CD8-positive, alpha-beta memory T cell (primary cell): ENCODE data around the gene ZNF462. TPM values are rescaled to one million over a fixed set of nuclear protein-coding genes. Genes with fewer than 3 reads are reported as not detected.

Experiments
- CTCF ChIA-PET: fragments of 350-600 bp; sonication (Branson Sonifier 250); formaldehyde crosslinking; loops from one replicate; lab custom pipeline; 2021; ENCODE audit warnings: antibody characterized with exemption; lab: Charles Lee
- POLR2A ChIA-PET: fragments of 350-600 bp; sonication (Branson Sonifier 250); formaldehyde crosslinking; loops from one replicate; lab custom pipeline; 2021; ENCODE audit warnings: antibody characterized with exemption; lab: Charles Lee
- DNase-seq, 5 donors: peaks; one replicate each; pipeline versions ENCODE4 v3.0.0 to v3.0.0-alpha.2; 2020 to 2022; ENCODE audit warnings: mixed read lengths in 1 of 5
- H3K27ac ChIP-seq: one replicate; pipeline ENCODE4 v1.7.0; 2013; ENCODE audit warnings: low read depth, mild to moderate bottlenecking, low read length, moderate library complexity
- H3K27me3 ChIP-seq: 2 replicates; pipeline ENCODE4 v1.7.0; 2013; ENCODE audit warnings: low read length, mild to moderate bottlenecking; ENCODE audit not compliant: insufficient read depth, poor library complexity, severe bottlenecking
- H3K36me3 ChIP-seq: 2 replicates; pipeline ENCODE4 v1.7.0; 2013; ENCODE audit warnings: mild to moderate bottlenecking, low read length, moderate library complexity; ENCODE audit not compliant: insufficient read depth
- H3K4me1 ChIP-seq: 2 replicates; pipeline ENCODE4 v1.7.0; 2013; ENCODE audit warnings: mild to moderate bottlenecking, low read length, moderate library complexity; ENCODE audit not compliant: insufficient read depth
- H3K4me3 ChIP-seq: 2 replicates; pipeline ENCODE4 v1.7.0; 2013; ENCODE audit warnings: mild to moderate bottlenecking, low read length
- H3K9me3 ChIP-seq: 2 replicates; pipeline ENCODE4 v1.7.0; 2013; ENCODE audit warnings: mild to moderate bottlenecking, low read length
- H3K27ac Mint-ChIP-seq, 8 donors: one replicate each; pipeline ENCODE4 v1.8.0; 2020 to 2021; ENCODE audit warnings: mixed read lengths in 8 of 8, mild to moderate bottlenecking in 6 of 8, inconsistent platforms in 3 of 8, moderate library complexity in 3 of 8
- H3K27me3 Mint-ChIP-seq, 2 donors: one replicate each; pipeline ENCODE4 v1.8.0; 2020 to 2021; ENCODE audit warnings: mixed read lengths in 2 of 2, mild to moderate bottlenecking in 1 of 2, moderate library complexity in 1 of 2
- H3K36me3 Mint-ChIP-seq, 3 donors: one replicate each; pipeline ENCODE4 v1.8.0; 2020 to 2021; ENCODE audit warnings: mixed read lengths in 3 of 3, inconsistent platforms in 1 of 3, mild to moderate bottlenecking in 1 of 3
- H3K4me1 Mint-ChIP-seq, 3 donors: one replicate each; pipeline ENCODE4 v1.8.0; 2020 to 2021; ENCODE audit warnings: mixed read lengths in 3 of 3, inconsistent platforms in 1 of 3, mild to moderate bottlenecking in 1 of 3
- H3K4me3 Mint-ChIP-seq, 7 donors: one replicate each; pipeline ENCODE4 v1.8.0; 2020 to 2021; ENCODE audit warnings: mixed read lengths in 7 of 7, mild to moderate bottlenecking in 6 of 7, moderate library complexity in 4 of 7, inconsistent platforms in 2 of 7
- H3K9me3 Mint-ChIP-seq, 5 donors: one replicate each; pipeline ENCODE4 v1.8.0; 2020 to 2022; ENCODE audit warnings: mixed read lengths in 5 of 5, mild to moderate bottlenecking in 3 of 5, moderate library complexity in 2 of 5, inconsistent platforms in 1 of 5
- polyA plus RNA-seq: library from polyadenylated mRNA; unstranded; fragments of 300-500 nt; fragmentation: Illumina TruSeq; gene quantifications from one replicate; pipeline ENCODE4 v1.2.3, GENCODE V29; 2021
- total RNA-seq, 2 experiments: library from RNA; stranded (reverse); gene quantifications; one replicate each; pipeline ENCODE4 v1.2.3, GENCODE V29; 2021

ZNF462 gene
- total and polyA plus RNA-seq, 3 experiments from 2014 or later = 0.13 to 0.18 TPM; not detected in 1

- DNase-seq = no peak
- peaks cover 0 to 4% of the 10 kb centered on the region in 2 donors for H3K27me3 Mint-ChIP-seq
- Histone ChIP-seq H3K4me1 (no peaks in the 10 kb centered on the region), H3K9me3 (no peaks in the 10 kb centered on the region), H3K36me3 (no peaks in the 10 kb centered on the region), H3K27me3 (no peaks in the 10 kb centered on the region), H3K27ac (no peak overlapping the region), H3K4me3 (no peak overlapping the region)
- H3K36me3 Mint-ChIP-seq = no peaks in the 10 kb centered on the region
- POLR2A ChIA-PET = no interaction called here
- no peak overlapping the region for H3K4me3 Mint-ChIP-seq
- H3K4me1 Mint-ChIP-seq = no peaks in the 10 kb centered on the region
- CTCF ChIA-PET = no interaction called here
- H3K9me3 Mint-ChIP-seq = peaks cover 0 to 7% (median 4%) of the 10 kb centered on the region in 5 donors
- H3K27ac Mint-ChIP-seq = no peak overlapping the region
Observed at GRCh38 chr9:106993603-106994002, 130.6 kb downstream of the ZNF462 start.

- no peak overlapping the region for H3K4me3 Mint-ChIP-seq
- H3K9me3 Mint-ChIP-seq = peaks cover 0 to 7% (median 3%) of the 10 kb centered on the region in 5 donors
- Histone ChIP-seq H3K27me3 (no peaks in the 10 kb centered on the region), H3K4me1 (no peaks in the 10 kb centered on the region), H3K9me3 (no peaks in the 10 kb centered on the region), H3K4me3 (no peak overlapping the region), H3K27ac (no peak overlapping the region), H3K36me3 (no peaks in the 10 kb centered on the region)
- H3K27me3 Mint-ChIP-seq = no peaks in the 10 kb centered on the region
- H3K36me3 Mint-ChIP-seq = no peaks in the 10 kb centered on the region
- H3K27ac Mint-ChIP-seq = no peak overlapping the region
- no peaks in the 10 kb centered on the region for H3K4me1 Mint-ChIP-seq
- DNase-seq = no peak
- POLR2A ChIA-PET = no interaction called here
- CTCF ChIA-PET = no interaction called here
Observed at GRCh38 chr9:106994463-106994862, 131.5 kb downstream of the ZNF462 start.

- H3K27me3 Mint-ChIP-seq = peaks cover 0 to 2% of the 10 kb centered on the region in 2 donors
- CTCF ChIA-PET = no interaction called here
- no peaks in the 10 kb centered on the region for H3K4me1 Mint-ChIP-seq
Observed at GRCh38 chr9:107000218-107000617, 137.3 kb downstream of the ZNF462 start.

GRCh38 chr9:107005201-107005600 is 142.2 kb downstream of the ZNF462 start:
- peaks cover 0 to 3% (median 2%) of the 10 kb centered on the region in 5 donors for H3K9me3 Mint-ChIP-seq
- no peak overlapping the region for H3K4me3 Mint-ChIP-seq
- Histone ChIP-seq H3K36me3 (no peaks in the 10 kb centered on the region), H3K4me1 (no peaks in the 10 kb centered on the region), H3K27me3 (no peaks in the 10 kb centered on the region), H3K27ac (no peak overlapping the region), H3K4me3 (no peak overlapping the region), H3K9me3 (no peaks in the 10 kb centered on the region)
- H3K4me1 Mint-ChIP-seq = no peaks in the 10 kb centered on the region
- peaks cover 3 to 5% of the 10 kb centered on the region in 2 donors for H3K27me3 Mint-ChIP-seq
- DNase-seq = no peak
- CTCF ChIA-PET = no interaction called here
- POLR2A ChIA-PET = no interaction called here
- no peaks in the 10 kb centered on the region for H3K36me3 Mint-ChIP-seq
- H3K27ac Mint-ChIP-seq = no peak overlapping the region

More at GRCh38 chr9:107000218-107000617, 137.3 kb downstream of the ZNF462 start:
- Histone ChIP-seq H3K4me3 (no peak overlapping the region), H3K27ac (no peak overlapping the region), H3K4me1 (no peaks in the 10 kb centered on the region), H3K36me3 (no peaks in the 10 kb centered on the region), H3K27me3 (no peaks in the 10 kb centered on the region), H3K9me3 (no peaks in the 10 kb centered on the region)
- Mint-ChIP-seq H3K4me3 (no peak overlapping the region), H3K36me3 (no peaks in the 10 kb centered on the region), H3K9me3 (peaks cover 0 to 4% (median 2%) of the 10 kb centered on the region in 5 donors), H3K27ac (no peak overlapping the region)
- no peak for DNase-seq
- POLR2A ChIA-PET = no interaction called here

GRCh38 chr9:107007402-107007801 is 144.4 kb downstream of the ZNF462 start:
- Histone ChIP-seq H3K27ac (no peak overlapping the region), H3K4me3 (no peak overlapping the region), H3K9me3 (no peaks in the 10 kb centered on the region), H3K36me3 (no peaks in the 10 kb centered on the region), H3K4me1 (no peaks in the 10 kb centered on the region), H3K27me3 (no peaks in the 10 kb centered on the region)
- Mint-ChIP-seq H3K4me3 (no peak overlapping the region), H3K27me3 (peaks cover 1 to 5% of the 10 kb centered on the region in 2 donors), H3K4me1 (no peaks in the 10 kb centered on the region), H3K27ac (no peak overlapping the region), H3K9me3 (peaks cover 0 to 5% (median 2%) of the 10 kb centered on the region in 5 donors), H3K36me3 (no peaks in the 10 kb centered on the region)
- POLR2A ChIA-PET = no interaction called here
- CTCF ChIA-PET = no interaction called here
- DNase-seq = no peak

- DNase-seq = no peak
- POLR2A ChIA-PET = no interaction called here
- Histone ChIP-seq H3K4me3 (no peak overlapping the region), H3K27ac (no peak overlapping the region), H3K4me1 (no peaks in the 10 kb centered on the region), H3K36me3 (no peaks in the 10 kb centered on the region), H3K27me3 (no peaks in the 10 kb centered on the region), H3K9me3 (no peaks in the 10 kb centered on the region)
- Mint-ChIP-seq H3K27ac (no peak overlapping the region), H3K9me3 (peaks cover 0 to 5% (median 4%) of the 10 kb centered on the region in 5 donors), H3K4me1 (no peaks in the 10 kb centered on the region), H3K36me3 (no peaks in the 10 kb centered on the region), H3K27me3 (peaks cover 1 to 5% of the 10 kb centered on the region in 2 donors), H3K4me3 (no peak overlapping the region)
- CTCF ChIA-PET = no interaction called here
Observed at GRCh38 chr9:107008011-107008410, 145.0 kb downstream of the ZNF462 start.

GRCh38 chr9:107008447-107008846 is 145.5 kb downstream of the ZNF462 start:
- Histone ChIP-seq H3K27ac (no peak overlapping the region), H3K9me3 (no peaks in the 10 kb centered on the region), H3K36me3 (no peaks in the 10 kb centered on the region), H3K4me1 (no peaks in the 10 kb centered on the region), H3K27me3 (no peaks in the 10 kb centered on the region), H3K4me3 (no peak overlapping the region)
- Mint-ChIP-seq H3K27me3 (peaks cover 1 to 5% of the 10 kb centered on the region in 2 donors), H3K27ac (no peak overlapping the region), H3K4me1 (no peaks in the 10 kb centered on the region), H3K36me3 (no peaks in the 10 kb centered on the region), H3K9me3 (peaks cover 0 to 5% (median 4%) of the 10 kb centered on the region in 5 donors), H3K4me3 (no peak overlapping the region)
- ChIA-PET POLR2A (no interaction called here), CTCF (no interaction called here)
- DNase-seq = no peak

GRCh38 chr9:107016383-107016782 is 153.4 kb downstream of the ZNF462 start:
- Mint-ChIP-seq H3K4me1 (no peaks in the 10 kb centered on the region), H3K4me3 (no peak overlapping the region)
- H3K4me3 ChIP-seq = no peak overlapping the region

More at GRCh38 chr9:107016383-107016782, 153.4 kb downstream of the ZNF462 start:
- H3K36me3 Mint-ChIP-seq = no peaks in the 10 kb centered on the region
- peaks cover 0 to 8% of the 10 kb centered on the region in 2 donors for H3K27me3 Mint-ChIP-seq
- no peak overlapping the region for H3K27ac Mint-ChIP-seq
- H3K9me3 Mint-ChIP-seq = peaks cover 6 to 12% (median 8%) of the 10 kb centered on the region in 5 donors
- H3K27me3 ChIP-seq = no peaks in the 10 kb centered on the region
- no peak overlapping the region for H3K27ac ChIP-seq
- H3K9me3 ChIP-seq = no peaks in the 10 kb centered on the region
- H3K4me1 ChIP-seq = no peaks in the 10 kb centered on the region
- CTCF ChIA-PET = no interaction called here
- no peaks in the 10 kb centered on the region for H3K36me3 ChIP-seq
- POLR2A ChIA-PET = no interaction called here
- DNase-seq = no peak
